Endothelial cell of umbilical vein (primary cell): ENCODE results near the gene FOXP1.

Experiments used
- CTCF ChIP-seq, 2 donors: IDR thresholded peaks; 1 replicate in 1 of 2; 2 replicates in 1 of 2; pipeline ENCODE4 v1.5.1; 2011; ENCODE audit warnings: low read length in 2 of 2, mild to moderate bottlenecking in 2 of 2, moderate library complexity in 2 of 2, control low read depth in 1 of 2, inconsistent platforms in 1 of 2, low read depth in 1 of 2; ENCODE audit not compliant: insufficient read depth in 1 of 2; ENCODE audit errors: extremely low read depth in 1 of 2
- EZH2 ChIP-seq: IDR thresholded peaks from 2 replicates; pipeline ENCODE4 v1.6.1; 2012; ENCODE audit warnings: borderline replicate concordance, low read depth, mild to moderate bottlenecking, moderate library complexity, low read length, inconsistent platforms; ENCODE audit not compliant: severe bottlenecking
- GATA2 ChIP-seq: IDR thresholded peaks from 2 replicates; pipeline ENCODE4 v1.7.0; 2011; ENCODE audit warnings: low read depth, mild to moderate bottlenecking, moderate library complexity, mixed read lengths, low read length; ENCODE audit not compliant: insufficient read length, insufficient read depth
- JUN ChIP-seq: IDR thresholded peaks from 2 replicates; pipeline ENCODE4 v1.6.1; 2011; ENCODE audit warnings: borderline replicate concordance, low read depth; ENCODE audit not compliant: insufficient read length, insufficient read depth
- MAX ChIP-seq: IDR thresholded peaks from 2 replicates; pipeline ENCODE4 v1.6.1; 2011; ENCODE audit not compliant: insufficient read depth, insufficient read length
- MYC ChIP-seq: IDR thresholded peaks from one replicate; pipeline ENCODE4 v1.6.1; 2011; ENCODE audit warnings: mild to moderate bottlenecking, low read depth, low read length
- POLR2A ChIP-seq: IDR thresholded peaks from 2 replicates; pipeline ENCODE4 v1.6.1; 2012; ENCODE audit warnings: low read depth, mild to moderate bottlenecking, control low read depth, low read length
- POLR2AphosphoS5 ChIP-seq: IDR thresholded peaks from 2 replicates; pipeline ENCODE4 v1.6.1; 2012; ENCODE audit warnings: low read depth, mild to moderate bottlenecking, control low read depth, low read length, moderate library complexity; ENCODE audit not compliant: insufficient read depth

DNA sequence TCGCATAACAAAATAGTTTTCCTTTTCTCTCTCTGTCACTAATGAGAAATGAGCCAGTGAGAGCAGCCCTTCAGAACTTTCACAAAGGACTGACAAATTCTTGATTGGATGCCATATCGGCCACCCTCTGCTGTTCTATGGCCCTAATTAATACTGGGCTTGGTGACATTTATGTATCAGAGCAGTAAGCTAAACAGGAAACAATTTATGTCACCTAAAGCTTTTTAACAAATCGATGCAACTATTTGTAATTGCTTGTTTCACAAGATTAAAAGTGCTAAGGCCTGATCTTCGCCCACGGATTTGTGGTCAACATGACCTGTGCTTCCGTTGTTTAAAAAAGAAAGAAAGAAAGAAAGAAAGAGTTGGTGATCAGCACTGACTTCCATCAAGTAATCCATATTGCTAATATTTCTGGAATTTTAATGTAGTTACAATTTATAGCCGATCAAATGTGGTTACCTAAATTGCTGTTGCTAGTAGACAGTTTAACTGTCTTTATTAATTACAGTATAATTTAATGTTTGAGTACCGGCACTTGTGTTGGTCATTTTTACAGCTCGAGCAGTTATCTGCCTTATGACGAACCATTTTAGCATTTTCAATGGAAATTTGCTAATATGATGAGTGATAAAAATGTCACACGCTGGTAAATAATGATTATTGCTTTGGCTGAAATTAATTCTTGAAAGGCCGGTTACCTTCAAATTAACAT, 631.3 kb downstream of the FOXP1 start:
- TF ChIP-seq POLR2AphosphoS5 (no peak), POLR2A (no peak), CTCF (IDR thresholded peaks at IDR 0.05; ENCODE audit: extremely low read depth in 1 of 2, insufficient read depth in 1 of 2, low read depth in 1 of 2, low read length in 2 of 2) (no peak), EZH2 (no peak), MAX (no peak), MYC (no peak), JUN (no peak), GATA2 (no peak)
